ENCODE data around the gene IL22RA1.

- TF ChIP-seq CTCF (IDR thresholded peaks at IDR 0.05): no peak
- no peak for TF ChIP-seq POLR2A (IDR thresholded peaks at IDR 0.05)
- no peak for TF ChIP-seq POLR2AphosphoS5 (IDR thresholded peaks at IDR 0.05)
Observed at GRCh38 chr1:24159366-24159765, 16.4 kb upstream of the IL22RA1 start.
